HG03521 (cell line): ENCODE measurements around the gene OBSL1.

Source experiments
- ATAC-seq: cut with Tn5 transposase; IDR thresholded peaks from one replicate; pipeline ENCODE4 v1.9.1; 2021; ENCODE audit warnings: mild to moderate bottlenecking, moderate library complexity; ENCODE audit not compliant: unreplicated experiment

Gene OBSL1

GRCh38 chr2:219597552-219598307 is 26.4 kb upstream of the OBSL1 start, which contains the start of gene STK11IP:
STK11IP (plus strand) TSS chr2:219597857; CDS start chr2:219598120, 263 bp downstream.
- peak; percentile 87 for ATAC-seq

DNA sequence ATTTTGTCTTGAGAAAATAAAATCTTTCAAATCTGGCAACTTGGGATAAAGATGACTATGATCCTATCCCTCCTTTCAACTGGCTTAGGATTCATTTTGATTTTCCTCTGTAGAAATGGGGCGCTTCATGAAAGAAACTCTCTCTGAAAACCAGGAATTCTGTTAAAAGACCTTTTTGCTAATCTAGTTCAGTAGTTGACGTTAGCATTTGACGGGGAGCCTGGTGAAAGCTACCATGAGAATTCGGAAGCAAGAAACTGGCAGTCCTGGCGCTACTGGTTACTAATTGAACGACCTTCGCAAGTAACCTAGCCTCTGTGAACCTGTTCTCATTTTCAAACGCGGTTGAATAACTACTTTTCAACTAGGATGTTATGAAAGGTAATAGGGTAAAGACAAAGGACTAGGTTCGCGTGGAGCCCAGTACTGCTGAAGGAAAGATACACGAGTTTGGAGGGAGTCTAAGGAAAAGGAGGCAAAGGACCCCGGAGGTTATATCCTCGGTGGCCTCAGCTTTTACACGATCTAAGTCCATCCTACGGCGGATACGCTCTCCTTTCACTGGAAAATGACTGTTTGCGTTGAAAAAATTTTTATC is 25.7 kb upstream of the OBSL1 start:
- no peak for ATAC-seq

DNA sequence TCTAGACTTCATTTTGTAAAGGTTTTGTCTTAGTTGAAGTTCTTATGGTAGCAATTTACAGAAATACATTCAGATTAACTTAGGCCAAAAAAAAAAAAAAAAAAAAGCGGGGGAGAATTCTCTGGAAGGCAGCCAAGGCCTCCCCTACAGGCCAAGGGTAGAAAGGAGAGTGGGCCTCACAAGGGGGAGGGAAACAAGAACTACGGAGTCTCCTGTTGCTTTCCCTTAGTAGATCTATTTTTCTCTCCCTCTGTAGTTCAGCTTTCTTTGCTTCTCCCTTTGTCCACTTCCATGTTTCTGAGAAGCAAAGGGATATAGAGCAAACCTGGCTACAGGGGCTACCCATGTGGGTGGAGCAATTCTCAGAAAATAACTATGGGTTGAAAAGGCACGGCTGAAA is 23.9 kb upstream of the OBSL1 start:
- no peak for ATAC-seq

- no peak for ATAC-seq
These were observed 21.8 kb upstream of the OBSL1 start for GRCh38 chr2:219593154-219593553.

- ATAC-seq = no peak
These were observed 21.4 kb upstream of the OBSL1 start for GRCh38 chr2:219592736-219593135.

DNA sequence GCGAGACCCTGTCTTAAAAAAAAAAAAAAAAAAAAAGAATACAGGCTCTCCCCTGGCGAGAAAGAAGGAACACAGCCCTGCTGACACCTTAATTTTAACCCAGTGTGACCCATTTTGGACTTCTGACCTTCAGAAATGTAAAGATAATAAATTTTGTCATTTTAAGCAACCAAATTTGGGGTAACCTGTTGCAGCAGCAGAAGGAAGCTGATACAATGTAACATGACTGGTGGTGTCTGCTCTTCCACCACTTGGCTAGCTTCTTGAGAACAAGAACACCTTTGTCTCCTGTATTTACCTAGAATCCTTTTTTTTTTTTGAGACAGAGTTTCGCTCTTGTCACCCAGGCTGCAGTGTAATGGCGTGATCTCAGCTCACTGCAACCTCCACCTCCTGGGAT is 19.8 kb upstream of the OBSL1 start:
- no peak for ATAC-seq

- no peak for ATAC-seq
These were observed 10.0 kb upstream of the OBSL1 start for GRCh38 chr2:219581346-219581745.

DNA sequence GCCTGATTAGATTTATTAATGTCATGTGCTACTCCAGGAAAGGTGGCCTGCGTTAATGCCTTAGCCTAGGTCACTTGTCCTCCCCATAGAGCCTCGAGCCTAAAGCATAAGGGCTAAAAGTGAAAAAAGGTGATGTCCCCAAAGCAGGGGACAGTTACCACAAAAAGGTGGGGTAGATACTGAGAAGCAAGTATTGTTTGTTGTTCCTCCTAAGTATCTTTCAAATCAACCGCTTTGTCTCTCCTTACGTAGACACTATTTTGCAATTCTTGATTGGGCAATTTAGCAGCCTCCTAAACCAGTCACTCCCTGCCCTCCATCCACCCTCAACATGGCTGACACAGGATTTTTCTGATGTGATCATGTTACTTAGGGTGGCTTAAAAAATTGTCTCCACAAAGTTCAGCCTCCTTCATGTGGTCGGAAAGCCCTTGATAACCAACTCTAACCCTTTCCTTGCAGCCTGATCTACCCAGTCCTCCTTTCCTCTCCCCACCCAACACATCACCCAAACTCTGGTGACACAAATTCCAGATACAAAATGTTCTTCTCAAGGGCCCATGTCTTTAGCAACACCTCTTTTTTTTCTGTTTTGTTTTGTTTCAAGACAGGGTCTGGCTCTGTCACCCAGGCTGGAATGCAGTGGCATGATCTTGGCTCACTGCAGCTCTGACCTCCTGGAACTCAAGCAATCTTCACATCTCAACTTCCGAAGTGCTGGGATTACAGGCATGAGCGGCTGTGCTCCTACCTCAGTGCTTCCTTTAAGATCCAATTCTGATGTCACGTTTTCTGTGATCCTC is 7.7 kb upstream of the OBSL1 start:
- ATAC-seq = no peak

DNA sequence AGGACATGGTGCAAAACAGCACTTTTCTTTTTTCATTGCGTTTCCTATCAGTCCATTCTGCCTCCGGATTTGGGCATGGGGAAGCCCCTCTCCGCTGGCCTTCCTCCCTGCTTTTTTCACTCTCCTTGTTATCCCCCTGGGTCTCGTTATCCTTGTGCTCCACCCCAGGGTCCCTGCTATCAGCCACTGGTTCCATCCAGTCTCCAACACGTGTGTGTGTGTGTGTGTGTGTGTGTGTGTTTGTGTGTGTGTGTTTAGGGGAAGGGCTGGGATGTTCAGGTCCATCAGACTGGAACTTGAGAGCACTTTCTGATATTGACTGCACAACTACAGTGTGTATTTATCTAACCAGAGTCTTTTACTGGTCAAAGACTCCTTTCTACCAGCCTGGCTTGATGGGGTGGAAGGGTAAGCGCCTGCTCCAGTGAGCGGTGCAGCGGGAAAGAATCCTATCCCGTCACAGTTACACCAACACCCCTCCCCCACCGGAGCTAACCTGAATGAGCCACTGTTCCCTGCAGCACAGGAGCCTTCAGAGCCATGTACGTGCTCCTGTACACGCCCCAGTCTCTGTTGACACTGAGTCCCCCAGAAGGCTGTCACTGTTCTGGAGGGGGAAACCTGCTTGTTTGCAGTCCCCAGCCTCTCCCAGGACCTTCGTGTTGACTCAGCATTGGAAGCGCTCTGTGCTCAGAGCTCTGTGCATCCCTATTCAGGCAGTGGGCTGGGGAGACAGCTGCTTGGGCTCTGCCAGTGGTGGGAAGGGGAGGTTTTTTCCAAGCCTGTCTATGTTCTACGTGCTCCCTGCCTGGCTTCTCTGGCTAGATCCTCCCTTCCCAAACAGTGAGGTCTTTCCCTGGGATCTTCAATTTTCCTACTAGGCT is 5.4 kb upstream of the OBSL1 start:
- ATAC-seq = no peak

- no peak for ATAC-seq
These were observed 4.5 kb upstream of the OBSL1 start for GRCh38 chr2:219575566-219576504.

- ATAC-seq = no peak
These were observed 3.4 kb upstream of the OBSL1 start for GRCh38 chr2:219574484-219575311.

DNA sequence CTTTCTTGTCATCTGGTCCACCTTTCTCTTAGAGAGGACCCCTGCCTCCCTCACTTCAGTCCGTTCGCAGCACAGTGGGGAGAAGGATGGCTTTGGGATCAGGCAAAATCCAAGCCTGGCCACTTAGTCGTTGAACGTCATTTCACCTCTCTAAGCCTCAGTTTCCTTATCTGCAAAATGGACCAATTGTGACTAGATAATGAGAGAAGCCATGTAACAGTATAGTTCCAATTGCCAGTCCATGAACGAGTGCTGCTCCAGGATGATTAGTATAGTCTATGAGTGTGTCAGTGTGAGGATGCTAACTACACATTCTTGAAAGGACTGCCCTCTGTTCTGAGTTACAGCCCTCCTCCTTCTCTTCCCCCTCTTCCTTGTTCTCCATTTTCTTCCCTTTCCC is 1.8 kb upstream of the OBSL1 start:
- ATAC-seq = no peak

- no peak for ATAC-seq
These were observed 1.1 kb upstream of the OBSL1 start, which contains the start of gene INHA for GRCh38 chr2:219572237-219573001. INHA (plus strand) TSS chr2:219572310; CDS start chr2:219572375, 65 bp downstream.

GRCh38 chr2:219570924-219571310 is 422 bp downstream of the OBSL1 start:
- ATAC-seq = no peak

GRCh38 chr2:219570194-219570923 is 980 bp downstream of the OBSL1 start:
- ATAC-seq = no peak

DNA sequence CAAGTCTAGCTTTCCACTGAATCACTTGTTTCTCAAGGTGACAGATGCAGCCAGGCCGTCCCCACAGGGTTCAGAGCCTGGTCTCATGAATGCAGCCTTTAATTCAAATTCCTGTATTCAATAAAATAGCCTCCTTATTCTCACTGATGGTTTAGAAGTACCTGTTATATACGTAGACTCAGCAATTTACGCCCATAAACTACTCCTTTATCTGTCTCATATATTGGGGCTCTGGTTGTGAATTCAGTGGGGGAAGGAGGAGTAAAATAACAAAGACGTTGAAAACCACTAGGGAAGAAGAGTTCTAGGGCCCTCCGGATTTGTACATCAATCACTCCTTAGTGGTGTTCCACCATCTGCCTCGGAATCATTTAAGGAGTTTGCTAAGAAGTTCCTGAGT is 1.7 kb downstream of the OBSL1 start:
- ATAC-seq = no peak

DNA sequence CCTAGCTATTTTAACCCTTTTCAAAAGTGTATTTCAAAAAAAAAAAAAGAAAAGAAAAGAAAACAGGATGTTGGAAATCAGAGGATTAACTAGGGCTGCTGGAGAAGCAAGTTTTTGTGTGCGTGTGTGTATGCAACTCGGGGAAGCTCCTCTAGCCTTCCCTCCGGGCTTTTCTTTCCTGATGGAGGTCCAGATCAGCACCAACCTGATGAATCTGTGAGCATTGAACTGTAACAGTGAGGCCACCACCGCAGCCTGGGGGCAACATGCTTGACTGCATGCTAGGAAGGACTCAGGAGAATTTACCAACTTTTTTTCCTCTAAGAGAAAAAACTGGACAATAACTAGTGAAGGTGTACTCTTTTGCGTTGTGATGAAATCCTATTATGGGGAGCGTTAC is 2.3 kb downstream of the OBSL1 start:
- ATAC-seq = no peak
